Stomach (tissue), 4 donors: ENCODE data around the gene C9.

Source experiments
- POLR2AphosphoS5 ChIP-seq, 3 donors: sonication (generic); formaldehyde crosslinking; IDR thresholded peaks; one replicate each; pipeline ENCODE4 v1.6.1; 2016; ENCODE audit warnings: antibody characterized with exemption in 3 of 3
- TF ChIP-seq, protein P1 (sequence below), 7 experiments: fragments of 450-650 bp in 4 of 7; fragments of 200-600 bp in 3 of 7; sonication (generic) in 3 of 7; IDR thresholded peaks; one replicate each; pipeline ENCODE4 v1.5.1; 2016 to 2019; ENCODE audit warnings: antibody characterized with exemption in 7 of 7, control low read depth in 2 of 7, mild to moderate bottlenecking in 1 of 7

DNA sequence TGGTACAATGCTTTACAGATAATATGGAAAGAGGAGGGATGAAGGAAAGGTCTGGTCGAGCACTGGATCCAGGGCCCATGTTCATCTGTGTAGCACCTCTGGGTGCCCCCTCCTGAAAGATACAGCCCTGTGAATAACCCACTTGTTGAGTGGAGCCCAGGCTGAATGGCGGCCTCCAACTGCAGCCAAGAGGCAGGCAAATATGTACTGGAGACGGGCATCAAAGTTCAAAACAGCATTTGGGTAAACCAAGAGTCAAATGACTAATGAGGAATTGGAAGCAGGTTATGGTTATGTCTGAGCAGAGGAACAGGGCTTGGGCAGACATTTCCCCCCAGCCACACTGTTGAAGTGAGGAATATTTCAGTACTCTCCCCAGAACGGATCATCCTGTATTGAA, 1.1 kb downstream of the C9 start:
- TF ChIP-seq, protein P1, sequence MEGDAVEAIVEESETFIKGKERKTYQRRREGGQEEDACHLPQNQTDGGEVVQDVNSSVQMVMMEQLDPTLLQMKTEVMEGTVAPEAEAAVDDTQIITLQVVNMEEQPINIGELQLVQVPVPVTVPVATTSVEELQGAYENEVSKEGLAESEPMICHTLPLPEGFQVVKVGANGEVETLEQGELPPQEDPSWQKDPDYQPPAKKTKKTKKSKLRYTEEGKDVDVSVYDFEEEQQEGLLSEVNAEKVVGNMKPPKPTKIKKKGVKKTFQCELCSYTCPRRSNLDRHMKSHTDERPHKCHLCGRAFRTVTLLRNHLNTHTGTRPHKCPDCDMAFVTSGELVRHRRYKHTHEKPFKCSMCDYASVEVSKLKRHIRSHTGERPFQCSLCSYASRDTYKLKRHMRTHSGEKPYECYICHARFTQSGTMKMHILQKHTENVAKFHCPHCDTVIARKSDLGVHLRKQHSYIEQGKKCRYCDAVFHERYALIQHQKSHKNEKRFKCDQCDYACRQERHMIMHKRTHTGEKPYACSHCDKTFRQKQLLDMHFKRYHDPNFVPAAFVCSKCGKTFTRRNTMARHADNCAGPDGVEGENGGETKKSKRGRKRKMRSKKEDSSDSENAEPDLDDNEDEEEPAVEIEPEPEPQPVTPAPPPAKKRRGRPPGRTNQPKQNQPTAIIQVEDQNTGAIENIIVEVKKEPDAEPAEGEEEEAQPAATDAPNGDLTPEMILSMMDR (IDR thresholded peaks at IDR 0.05), result no peak
- no peak for TF ChIP-seq POLR2AphosphoS5 (IDR thresholded peaks at IDR 0.05)
